Cardiac fibroblast (primary cell): Measurements from ENCODE around the gene TSPAN9.

ENCODE experiments used
- DNase-seq, 2 donors: peaks; one replicate each; pipeline versions ENCODE4 v3.0.0 to v3.0.0-alpha.2; 2010; ENCODE audit warnings: low read depth in 2 of 2
- H3K4me3 ChIP-seq, 2 donors: replicated peaks in 1 of 2; 1 replicate in 1 of 2; 2 replicates in 1 of 2; pipeline ENCODE4 v1.5.1; 2011; ENCODE audit warnings: low read depth in 2 of 2, low read length in 2 of 2, mild to moderate bottlenecking in 2 of 2, moderate library complexity in 1 of 2
- CTCF ChIP-seq: IDR thresholded peaks from one replicate; pipeline ENCODE4 v1.5.1; 2011; ENCODE audit warnings: low read depth, mild to moderate bottlenecking, low read length, inconsistent platforms

The TSPAN9 gene

GRCh38 chr12:3098436-3098835 lies 21.3 kb downstream of the TSPAN9 start:
- no peak for TF ChIP-seq CTCF
- H3K4me3 ChIP-seq: no peak overlapping the region
- DNase-seq: peak in 1 of 2 donors; percentile 41

- no peak for TF ChIP-seq CTCF
- H3K4me3 ChIP-seq: no peak overlapping the region
- no peak for DNase-seq
Observed at GRCh38 chr12:3099146-3099545, 22.0 kb downstream of the TSPAN9 start.

GRCh38 chr12:3101309-3102024 lies 24.3 kb downstream of the TSPAN9 start:
- DNase-seq: peak; percentile 18 to 53
- no peak for TF ChIP-seq CTCF
- H3K4me3 ChIP-seq: no peak overlapping the region

- H3K4me3 ChIP-seq: no peak overlapping the region
- no peak for TF ChIP-seq CTCF
- DNase-seq: peak in 1 of 2 donors; percentile 74
Observed at GRCh38 chr12:3102771-3103410, 25.7 kb downstream of the TSPAN9 start.

- no peak overlapping the region for H3K4me3 ChIP-seq
- no peak for DNase-seq
- TF ChIP-seq CTCF: no peak
Observed at GRCh38 chr12:3103806-3104205, 26.6 kb downstream of the TSPAN9 start.

- TF ChIP-seq CTCF: no peak
- no peak for DNase-seq
- no peak overlapping the region for H3K4me3 ChIP-seq
Observed at GRCh38 chr12:3105690-3106479, 28.7 kb downstream of the TSPAN9 start.
